ENCODE measurements around the gene DNAI4.
A peak's percentile ranks its signal among the peaks of the same experiment; 100 is the strongest.

The DNAI4 gene

DNA sequence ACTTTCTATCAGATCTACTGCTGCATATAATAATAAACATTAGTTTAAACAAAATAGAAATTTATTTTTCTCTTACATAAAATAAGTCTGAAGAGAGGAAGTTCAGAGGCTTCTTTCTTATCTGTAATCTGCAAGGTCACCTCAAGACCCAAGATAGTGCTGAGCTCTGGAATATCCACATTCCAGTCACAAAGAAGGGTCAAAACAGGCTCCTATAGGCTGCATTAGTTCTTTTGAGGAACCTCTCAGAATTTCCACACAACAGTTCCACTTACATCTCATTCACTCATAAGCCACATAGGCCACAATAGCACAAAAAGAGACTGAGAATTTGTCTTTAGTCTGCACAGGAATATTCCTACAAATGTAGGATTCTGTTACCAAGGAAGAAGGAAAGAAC lies 157.0 kb downstream of the DNAI4 start:
- Histone ChIP-seq H3K27me3 (ENCODE audit: insufficient read depth, poor library complexity, severe bottlenecking) (no peaks in the 10 kb centered on the region), H3K27ac (replicated peaks) (no peak overlapping the region), H3K4me3 (replicated peaks; ENCODE audit: insufficient read depth, low read length) (no peak overlapping the region)
- no peak for DNase-seq (ENCODE audit: low read depth in 1 of 2, low spot score in 1 of 2)
- TF ChIP-seq, protein P1, sequence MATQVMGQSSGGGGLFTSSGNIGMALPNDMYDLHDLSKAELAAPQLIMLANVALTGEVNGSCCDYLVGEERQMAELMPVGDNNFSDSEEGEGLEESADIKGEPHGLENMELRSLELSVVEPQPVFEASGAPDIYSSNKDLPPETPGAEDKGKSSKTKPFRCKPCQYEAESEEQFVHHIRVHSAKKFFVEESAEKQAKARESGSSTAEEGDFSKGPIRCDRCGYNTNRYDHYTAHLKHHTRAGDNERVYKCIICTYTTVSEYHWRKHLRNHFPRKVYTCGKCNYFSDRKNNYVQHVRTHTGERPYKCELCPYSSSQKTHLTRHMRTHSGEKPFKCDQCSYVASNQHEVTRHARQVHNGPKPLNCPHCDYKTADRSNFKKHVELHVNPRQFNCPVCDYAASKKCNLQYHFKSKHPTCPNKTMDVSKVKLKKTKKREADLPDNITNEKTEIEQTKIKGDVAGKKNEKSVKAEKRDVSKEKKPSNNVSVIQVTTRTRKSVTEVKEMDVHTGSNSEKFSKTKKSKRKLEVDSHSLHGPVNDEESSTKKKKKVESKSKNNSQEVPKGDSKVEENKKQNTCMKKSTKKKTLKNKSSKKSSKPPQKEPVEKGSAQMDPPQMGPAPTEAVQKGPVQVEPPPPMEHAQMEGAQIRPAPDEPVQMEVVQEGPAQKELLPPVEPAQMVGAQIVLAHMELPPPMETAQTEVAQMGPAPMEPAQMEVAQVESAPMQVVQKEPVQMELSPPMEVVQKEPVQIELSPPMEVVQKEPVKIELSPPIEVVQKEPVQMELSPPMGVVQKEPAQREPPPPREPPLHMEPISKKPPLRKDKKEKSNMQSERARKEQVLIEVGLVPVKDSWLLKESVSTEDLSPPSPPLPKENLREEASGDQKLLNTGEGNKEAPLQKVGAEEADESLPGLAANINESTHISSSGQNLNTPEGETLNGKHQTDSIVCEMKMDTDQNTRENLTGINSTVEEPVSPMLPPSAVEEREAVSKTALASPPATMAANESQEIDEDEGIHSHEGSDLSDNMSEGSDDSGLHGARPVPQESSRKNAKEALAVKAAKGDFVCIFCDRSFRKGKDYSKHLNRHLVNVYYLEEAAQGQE (IDR thresholded peaks at IDR 0.05; ENCODE audit: insufficient replicate concordance, low read depth), result no peak
- TF ChIP-seq, protein P2, sequence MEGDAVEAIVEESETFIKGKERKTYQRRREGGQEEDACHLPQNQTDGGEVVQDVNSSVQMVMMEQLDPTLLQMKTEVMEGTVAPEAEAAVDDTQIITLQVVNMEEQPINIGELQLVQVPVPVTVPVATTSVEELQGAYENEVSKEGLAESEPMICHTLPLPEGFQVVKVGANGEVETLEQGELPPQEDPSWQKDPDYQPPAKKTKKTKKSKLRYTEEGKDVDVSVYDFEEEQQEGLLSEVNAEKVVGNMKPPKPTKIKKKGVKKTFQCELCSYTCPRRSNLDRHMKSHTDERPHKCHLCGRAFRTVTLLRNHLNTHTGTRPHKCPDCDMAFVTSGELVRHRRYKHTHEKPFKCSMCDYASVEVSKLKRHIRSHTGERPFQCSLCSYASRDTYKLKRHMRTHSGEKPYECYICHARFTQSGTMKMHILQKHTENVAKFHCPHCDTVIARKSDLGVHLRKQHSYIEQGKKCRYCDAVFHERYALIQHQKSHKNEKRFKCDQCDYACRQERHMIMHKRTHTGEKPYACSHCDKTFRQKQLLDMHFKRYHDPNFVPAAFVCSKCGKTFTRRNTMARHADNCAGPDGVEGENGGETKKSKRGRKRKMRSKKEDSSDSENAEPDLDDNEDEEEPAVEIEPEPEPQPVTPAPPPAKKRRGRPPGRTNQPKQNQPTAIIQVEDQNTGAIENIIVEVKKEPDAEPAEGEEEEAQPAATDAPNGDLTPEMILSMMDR (IDR thresholded peaks at IDR 0.05; ENCODE audit: insufficient read depth, low read length), result no peak
- no peak for TF ChIP-seq GABPA (IDR thresholded peaks at IDR 0.05; ENCODE audit: low read depth)
- TF ChIP-seq SPI1 (IDR thresholded peaks at IDR 0.05; ENCODE audit: borderline replicate concordance, low read depth), result no peak
- no peak for TF ChIP-seq POLR2AphosphoS5 (IDR thresholded peaks at IDR 0.05; ENCODE audit: low read depth)

DNA sequence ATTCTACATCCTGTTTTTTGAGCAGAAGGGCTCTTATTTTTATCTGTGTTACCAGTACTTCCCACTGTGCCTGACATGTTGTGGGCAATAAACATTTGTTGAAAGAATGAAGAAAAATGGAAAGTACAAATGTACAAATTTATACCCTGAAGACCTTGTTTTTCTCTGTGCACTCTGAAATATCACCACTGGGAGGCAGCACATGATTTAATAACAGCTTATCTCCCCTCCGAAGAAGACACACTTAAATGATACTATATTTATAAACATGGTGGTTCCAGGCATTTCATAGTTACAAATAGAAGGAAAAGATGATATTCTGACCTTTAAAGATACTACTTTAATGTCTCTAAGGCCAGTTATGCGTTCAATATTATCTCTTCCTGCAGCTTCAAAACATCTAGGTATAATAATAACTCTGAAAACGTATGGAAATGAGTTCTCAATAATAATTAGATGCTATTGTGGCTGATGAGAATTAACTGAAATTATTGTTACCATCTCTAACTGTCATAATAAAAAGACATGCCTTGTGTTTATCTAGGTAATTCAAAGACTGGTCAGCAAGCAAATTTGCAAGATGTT lies 159.6 kb downstream of the DNAI4 start:
- no peak overlapping the region for H3K4me3 ChIP-seq (replicated peaks; ENCODE audit: insufficient read depth, low read length)
- TF ChIP-seq SPI1 (IDR thresholded peaks at IDR 0.05; ENCODE audit: borderline replicate concordance, low read depth), result no peak
- TF ChIP-seq, protein P2 (IDR thresholded peaks at IDR 0.05; ENCODE audit: insufficient read depth, low read length), result peak; percentile 21
- H3K27me3 ChIP-seq (ENCODE audit: insufficient read depth, poor library complexity, severe bottlenecking), result peaks cover 2% of the 10 kb centered on the region
- peak in 1 of 2 experiments; percentile 21 for DNase-seq (ENCODE audit: low read depth in 1 of 2, low spot score in 1 of 2)
- no peak overlapping the region for H3K27ac ChIP-seq (replicated peaks)
